SK-N-SH treated with all-trans-retinoic acid at 6 μM for 48 hours (cell line): Measurements from ENCODE around the gene GPX3.

ENCODE experiments used
- ATAC-seq: fragments of 200-7000 bp; cut with Tn5 transposase; 3 replicates; pipeline ENCODE4 v1.9.1; 2020; ENCODE audit warnings: mild to moderate bottlenecking, moderate library complexity
- BACH2 ChIP-seq: fragments of 250-450 bp; sonication (Bioruptor Pico); IDR thresholded peaks from 2 replicates; pipeline ENCODE4 v1.9.0; 2021; ENCODE audit warnings: mild to moderate bottlenecking, borderline replicate concordance
- CREB5 ChIP-seq: fragments of 250-450 bp; sonication (Bioruptor Pico); IDR thresholded peaks from 2 replicates; pipeline ENCODE4 v1.5.1; 2020; ENCODE audit warnings: low read depth, mild to moderate bottlenecking, moderate library complexity
- CSRNP3 ChIP-seq: fragments of 250-450 bp; sonication (Bioruptor Pico); IDR thresholded peaks from 2 replicates; pipeline ENCODE4 v1.5.1; 2021; ENCODE audit warnings: mild to moderate bottlenecking, moderate library complexity
- GLIS3 ChIP-seq: fragments of 250-450 bp; sonication (Bioruptor Pico); IDR thresholded peaks from 2 replicates; pipeline ENCODE4 v1.5.0; 2020; ENCODE audit warnings: mild to moderate bottlenecking, moderate library complexity
- ISL1 ChIP-seq: fragments of 250-450 bp; sonication (Bioruptor Pico); IDR thresholded peaks from 2 replicates; pipeline ENCODE4 v2.1.2; 2022; ENCODE audit warnings: mild to moderate bottlenecking, moderate library complexity
- OSR1 ChIP-seq: fragments of 250-450 bp; sonication (Bioruptor Pico); IDR thresholded peaks from 2 replicates; pipeline ENCODE4 v1.8.0; 2022; ENCODE audit warnings: moderate library complexity, mild to moderate bottlenecking, inconsistent platforms
- PATZ1 ChIP-seq: fragments of 250-450 bp; sonication (Bioruptor Pico); IDR thresholded peaks from 2 replicates; pipeline ENCODE4 v1.8.0; 2020; ENCODE audit warnings: mild to moderate bottlenecking, moderate library complexity, borderline replicate concordance
- POU6F1 ChIP-seq: fragments of 250-450 bp; sonication (Bioruptor Pico); IDR thresholded peaks from 2 replicates; pipeline ENCODE4 v1.8.0; 2021; ENCODE audit warnings: low read depth, mild to moderate bottlenecking, moderate library complexity, borderline replicate concordance
- PPARA ChIP-seq: fragments of 250-450 bp; sonication (Bioruptor Pico); IDR thresholded peaks from 2 replicates; pipeline ENCODE4 v1.5.0; 2020; ENCODE audit warnings: mild to moderate bottlenecking, borderline replicate concordance
- RARB ChIP-seq: fragments of 250-450 bp; sonication (Bioruptor Pico); IDR thresholded peaks from 2 replicates; pipeline ENCODE4 v1.8.0; 2021; ENCODE audit warnings: mild to moderate bottlenecking, moderate library complexity
- SNAI2 ChIP-seq: fragments of 250-450 bp; sonication (Bioruptor Pico); IDR thresholded peaks from 2 replicates; pipeline ENCODE4 v1.5.0; 2020; ENCODE audit warnings: mild to moderate bottlenecking, moderate library complexity
- TCF4 ChIP-seq: fragments of 250-450 bp; sonication (Bioruptor Pico); IDR thresholded peaks from 2 replicates; pipeline ENCODE4 v1.8.0; 2021; ENCODE audit warnings: mild to moderate bottlenecking, moderate library complexity, borderline replicate concordance
- TOX ChIP-seq: fragments of 250-450 bp; sonication (Bioruptor Pico); IDR thresholded peaks from 2 replicates; pipeline ENCODE4 v1.8.0; 2021; ENCODE audit warnings: mild to moderate bottlenecking, moderate library complexity, borderline replicate concordance
- TSHZ2 ChIP-seq: fragments of 250-450 bp; sonication (Bioruptor Pico); IDR thresholded peaks from 2 replicates; pipeline ENCODE4 v1.5.0; 2020; ENCODE audit warnings: mild to moderate bottlenecking, moderate library complexity
- ZC3H10 ChIP-seq: fragments of 250-450 bp; sonication (Bioruptor Pico); IDR thresholded peaks from 2 replicates; pipeline ENCODE4 v1.5.1; 2021; ENCODE audit warnings: mild to moderate bottlenecking, moderate library complexity
- ZFP3 ChIP-seq: fragments of 250-450 bp; sonication (Bioruptor Pico); IDR thresholded peaks from 2 replicates; pipeline ENCODE4 v1.5.0; 2020; ENCODE audit warnings: mild to moderate bottlenecking, moderate library complexity
- ZFP30 ChIP-seq: fragments of 450-650 bp; formaldehyde crosslinking; IDR thresholded peaks from 2 replicates; pipeline ENCODE4 v1.5.0; 2022; ENCODE audit warnings: mild to moderate bottlenecking, moderate library complexity
- ZNF565 ChIP-seq: fragments of 450-650 bp; formaldehyde crosslinking; conservative IDR thresholded peaks from 2 replicates; pipeline ENCODE4 v1.5.0; 2020; ENCODE audit warnings: low read depth, mild to moderate bottlenecking, moderate library complexity
- ZNF70 ChIP-seq: fragments of 450-650 bp; formaldehyde crosslinking; IDR thresholded peaks from 2 replicates; pipeline ENCODE4 v1.5.0; 2020; ENCODE audit warnings: mild to moderate bottlenecking, moderate library complexity
- ZNF8 ChIP-seq: fragments of 450-650 bp; formaldehyde crosslinking; IDR thresholded peaks from 2 replicates; pipeline ENCODE4 v1.5.0; 2020; ENCODE audit warnings: mild to moderate bottlenecking, moderate library complexity

The GPX3 gene

GRCh38 chr5:151042453-151043093, 22.2 kb downstream of the GPX3 start (continued):
- TF ChIP-seq TSHZ2 (CRISPR knock-in tag) (no peak), TCF4 (CRISPR knock-in tag) (no peak), POU6F1 (CRISPR knock-in tag) (no peak), RARB (CRISPR knock-in tag) (no peak), GLIS3 (CRISPR knock-in tag) (no peak), BACH2 (CRISPR knock-in tag) (no peak), SNAI2 (no peak), ZFP3 (CRISPR knock-in tag) (no peak), ZNF8 (CRISPR knock-in tag) (no peak), OSR1 (CRISPR knock-in tag) (no peak)

GRCh38 chr5:151047814-151048425, 27.5 kb downstream of the GPX3 start:
- peak; percentile 81 for ATAC-seq
- no peak for TF ChIP-seq ISL1
- TF ChIP-seq ZNF565 (CRISPR knock-in tag): no peak
- TF ChIP-seq ZC3H10 (CRISPR knock-in tag): no peak
- TF ChIP-seq PPARA (CRISPR knock-in tag): no peak
- TF ChIP-seq OSR1 (CRISPR knock-in tag): no peak
- TF ChIP-seq BACH2 (CRISPR knock-in tag): no peak
- no peak for TF ChIP-seq SNAI2
- no peak for TF ChIP-seq ZFP30
- no peak for TF ChIP-seq TSHZ2 (CRISPR knock-in tag)
- TF ChIP-seq ZNF70 (CRISPR knock-in tag): no peak
- no peak for TF ChIP-seq CSRNP3 (CRISPR knock-in tag)
- TF ChIP-seq ZFP3 (CRISPR knock-in tag): no peak
- no peak for TF ChIP-seq TOX (CRISPR knock-in tag)
- no peak for TF ChIP-seq GLIS3 (CRISPR knock-in tag)
- no peak for TF ChIP-seq ZNF8 (CRISPR knock-in tag)
- TF ChIP-seq CREB5 (CRISPR knock-in tag): no peak
- no peak for TF ChIP-seq PATZ1 (CRISPR knock-in tag)
